ENCODE results near the gene NXPH4.

GRCh38 chr12:57232156-57232756, 15.7 kb downstream of the NXPH4 start:
- TF ChIP-seq, protein P1, sequence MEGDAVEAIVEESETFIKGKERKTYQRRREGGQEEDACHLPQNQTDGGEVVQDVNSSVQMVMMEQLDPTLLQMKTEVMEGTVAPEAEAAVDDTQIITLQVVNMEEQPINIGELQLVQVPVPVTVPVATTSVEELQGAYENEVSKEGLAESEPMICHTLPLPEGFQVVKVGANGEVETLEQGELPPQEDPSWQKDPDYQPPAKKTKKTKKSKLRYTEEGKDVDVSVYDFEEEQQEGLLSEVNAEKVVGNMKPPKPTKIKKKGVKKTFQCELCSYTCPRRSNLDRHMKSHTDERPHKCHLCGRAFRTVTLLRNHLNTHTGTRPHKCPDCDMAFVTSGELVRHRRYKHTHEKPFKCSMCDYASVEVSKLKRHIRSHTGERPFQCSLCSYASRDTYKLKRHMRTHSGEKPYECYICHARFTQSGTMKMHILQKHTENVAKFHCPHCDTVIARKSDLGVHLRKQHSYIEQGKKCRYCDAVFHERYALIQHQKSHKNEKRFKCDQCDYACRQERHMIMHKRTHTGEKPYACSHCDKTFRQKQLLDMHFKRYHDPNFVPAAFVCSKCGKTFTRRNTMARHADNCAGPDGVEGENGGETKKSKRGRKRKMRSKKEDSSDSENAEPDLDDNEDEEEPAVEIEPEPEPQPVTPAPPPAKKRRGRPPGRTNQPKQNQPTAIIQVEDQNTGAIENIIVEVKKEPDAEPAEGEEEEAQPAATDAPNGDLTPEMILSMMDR (conservative IDR thresholded peaks at IDR 0.05; ENCODE audit: low read depth, low read length) = no peak
- no peak for TF ChIP-seq EZH2 (IDR thresholded peaks at IDR 0.05; ENCODE audit: borderline replicate concordance, low read depth, low read length, poor library complexity, severe bottlenecking)

All from A673 (cell line).